WTC11 (cell line): ENCODE data around the gene SFI1. TPM values are rescaled to one million over a fixed set of nuclear protein-coding genes. Genes with fewer than 3 reads are reported as not detected.
A peak's percentile ranks its signal among the peaks of the same experiment; 100 is the strongest.

ENCODE experiments used
- ATAC-seq: fragments of 200-7000 bp; cut with Tn5 transposase; 2 replicates; pipeline ENCODE4 v1.10.0; 2021; ENCODE audit warnings: mild to moderate bottlenecking, moderate library complexity
- CTCF ChIA-PET: fragments of 300-600 bp; sonication (Branson Sonifier 250); formaldehyde crosslinking; loops from one replicate; lab custom pipeline; 2021; ENCODE audit warnings: antibody characterized with exemption; lab: Charles Lee
- POLR2A ChIA-PET: fragments of 350-600 bp; sonication (Branson Sonifier 250); formaldehyde crosslinking; loops from one replicate; lab custom pipeline; 2021; ENCODE audit warnings: antibody characterized with exemption; lab: Charles Lee
- DNase-seq: peaks from one replicate; pipeline ENCODE4 v3.0.0; 2021; ENCODE audit warnings: low spot score
- H3K27ac Mint-ChIP-seq: 2 replicates; pipeline ENCODE4 v1.8.0; 2021; ENCODE audit warnings: mixed read lengths
- H3K27me3 Mint-ChIP-seq: 2 replicates; pipeline ENCODE4 v1.8.0; 2021; ENCODE audit warnings: low read depth, mild to moderate bottlenecking, moderate library complexity, mixed read lengths
- H3K36me3 Mint-ChIP-seq: 2 replicates; pipeline ENCODE4 v1.8.0; 2021; ENCODE audit warnings: mixed read lengths
- H3K4me1 Mint-ChIP-seq: 2 replicates; pipeline ENCODE4 v1.8.0; 2022; ENCODE audit warnings: mixed read lengths
- H3K4me3 Mint-ChIP-seq: 2 replicates; pipeline ENCODE4 v1.8.0; 2021; ENCODE audit warnings: mild to moderate bottlenecking, moderate library complexity, mixed read lengths
- H3K9me3 Mint-ChIP-seq: 2 replicates; pipeline ENCODE4 v1.8.0; 2021; ENCODE audit warnings: mixed read lengths
- FOXJ3 ChIP-seq: sonication (generic); formaldehyde crosslinking; IDR thresholded peaks from 2 replicates; pipeline ENCODE4 v1.9.0; 2021; ENCODE audit warnings: missing genetic modification reagents, mild to moderate bottlenecking, borderline replicate concordance
- FOXP1 ChIP-seq: sonication (generic); formaldehyde crosslinking; IDR thresholded peaks from 2 replicates; pipeline ENCODE4 v1.8.0; 2022; ENCODE audit warnings: missing genetic modification reagents, mild to moderate bottlenecking, moderate library complexity, borderline replicate concordance
- MXD4 ChIP-seq: fragments of 250-450 bp; sonication (Bioruptor Pico); IDR thresholded peaks from 2 replicates; pipeline ENCODE4 v1.8.0; 2021; ENCODE audit warnings: mild to moderate bottlenecking, moderate library complexity, borderline replicate concordance
- PRRX2 ChIP-seq: fragments of 250-450 bp; sonication (Bioruptor Pico); IDR thresholded peaks from 2 replicates; pipeline ENCODE4 v1.8.0; 2021; ENCODE audit warnings: mild to moderate bottlenecking
- SMAD3 ChIP-seq: sonication (generic); formaldehyde crosslinking; IDR thresholded peaks from 2 replicates; pipeline ENCODE4 v1.8.0; 2022; ENCODE audit warnings: missing genetic modification reagents, mild to moderate bottlenecking, borderline replicate concordance
- SMAD4 ChIP-seq: sonication (generic); formaldehyde crosslinking; IDR thresholded peaks from 2 replicates; pipeline ENCODE4 v1.8.0; 2022; ENCODE audit warnings: mild to moderate bottlenecking, missing genetic modification reagents
- TP53 ChIP-seq: sonication (generic); formaldehyde crosslinking; IDR thresholded peaks from 2 replicates; pipeline ENCODE4 v1.8.1; 2023; ENCODE audit warnings: mild to moderate bottlenecking, missing genetic modification reagents
- ZNF232 ChIP-seq: sonication (generic); formaldehyde crosslinking; IDR thresholded peaks from 2 replicates; pipeline ENCODE4 v1.8.0; 2022; ENCODE audit warnings: mild to moderate bottlenecking, missing genetic modification reagents
- ZNF263 ChIP-seq: sonication (generic); formaldehyde crosslinking; IDR thresholded peaks from 2 replicates; pipeline ENCODE4 v1.8.1; 2022; ENCODE audit warnings: low read depth, mild to moderate bottlenecking, moderate library complexity, missing genetic modification reagents
- ZNF396 ChIP-seq: fragments of 250-450 bp; sonication (Bioruptor Pico); IDR thresholded peaks from 2 replicates; pipeline ENCODE4 v1.8.0; 2021; ENCODE audit warnings: mild to moderate bottlenecking, moderate library complexity, borderline replicate concordance
- total RNA-seq: library from RNA; stranded (reverse); gene quantifications from 3 replicates; pipeline ENCODE4 v1.2.3, GENCODE V29; 2021
- TF ChIP-seq, protein P1 (sequence below): sonication (generic); formaldehyde crosslinking; IDR thresholded peaks from 2 replicates; pipeline ENCODE4 v1.8.1; 2023; ENCODE audit warnings: mild to moderate bottlenecking, moderate library complexity, missing genetic modification reagents
- TF ChIP-seq, protein P2 (sequence below): sonication (generic); formaldehyde crosslinking; IDR thresholded peaks from 2 replicates; pipeline ENCODE4 v1.8.1; 2023; ENCODE audit warnings: mild to moderate bottlenecking, missing genetic modification reagents, moderate library complexity
- TF ChIP-seq, protein P3 (sequence below): fragments of 250-450 bp; sonication (Bioruptor Pico); IDR thresholded peaks from 2 replicates; pipeline ENCODE4 v1.9.0; 2021; ENCODE audit warnings: moderate library complexity, mild to moderate bottlenecking, inconsistent platforms, borderline replicate concordance
- TF ChIP-seq, protein P4 (sequence below): sonication (generic); formaldehyde crosslinking; conservative IDR thresholded peaks from 2 replicates; pipeline ENCODE4 v1.8.1; 2022; ENCODE audit warnings: mild to moderate bottlenecking, missing genetic modification reagents
- TF ChIP-seq, protein P5 (sequence below): sonication (generic); formaldehyde crosslinking; IDR thresholded peaks from 2 replicates; pipeline ENCODE4 v1.8.1; 2023; ENCODE audit warnings: mild to moderate bottlenecking, missing genetic modification reagents
- TF ChIP-seq, protein P6 (sequence below): sonication (generic); formaldehyde crosslinking; conservative IDR thresholded peaks from 2 replicates; pipeline ENCODE4 v1.8.1; 2023; ENCODE audit warnings: mild to moderate bottlenecking, low read depth, missing genetic modification reagents, moderate library complexity
- TF ChIP-seq, protein P7 (sequence below): fragments of 250-450 bp; sonication (Bioruptor Pico); IDR thresholded peaks from 2 replicates; pipeline ENCODE4 v1.8.0; 2021; ENCODE audit warnings: mild to moderate bottlenecking
- TF ChIP-seq, protein P8 (sequence below): fragments of 250-450 bp; sonication (Bioruptor Pico); IDR thresholded peaks from 2 replicates; pipeline ENCODE4 v1.9.0; 2021; ENCODE audit warnings: mild to moderate bottlenecking
- TF ChIP-seq, protein P9 (sequence below): sonication (generic); formaldehyde crosslinking; IDR thresholded peaks from 2 replicates; pipeline ENCODE4 v1.8.1; 2023; ENCODE audit warnings: mild to moderate bottlenecking, missing genetic modification reagents
- TF ChIP-seq, protein P10 (sequence below): sonication (generic); formaldehyde crosslinking; IDR thresholded peaks from 2 replicates; pipeline ENCODE4 v1.8.0; 2022; ENCODE audit warnings: mild to moderate bottlenecking, missing genetic modification reagents

SFI1 gene
- total RNA-seq, 1 experiment from 2014 or later: 43.6 TPM

DNA sequence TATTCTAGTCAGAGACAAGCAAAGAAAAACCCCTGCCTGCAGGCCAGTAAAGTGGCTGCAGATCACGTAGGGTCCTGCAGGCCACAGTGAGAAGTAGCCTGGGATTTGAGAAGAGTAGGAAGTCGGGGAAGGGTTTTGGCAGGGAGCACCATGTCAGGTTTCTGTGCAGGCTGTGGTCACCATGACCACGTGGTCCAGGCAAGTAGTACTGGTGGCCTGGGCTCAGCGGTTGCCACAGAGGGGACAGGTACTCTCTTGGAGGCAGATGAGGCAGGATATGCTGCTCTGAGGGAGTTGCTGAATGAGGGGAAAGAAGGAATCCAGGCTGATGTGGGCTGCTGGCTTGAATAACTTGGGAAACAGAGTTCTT, 119.1 kb downstream of the SFI1 start:
- Mint-ChIP-seq H3K9me3 (no peaks in the 10 kb centered on the region), H3K27ac (peak overlapping the region; percentile 90), H3K4me3 (no peak overlapping the region), H3K27me3 (no peaks in the 10 kb centered on the region), H3K4me1 (no peaks in the 10 kb centered on the region), H3K36me3 (peaks cover 23% of the 10 kb centered on the region)
- ChIA-PET CTCF (no interaction called here), POLR2A (no interaction called here)
- DNase-seq: no peak
- no peak for ATAC-seq
- TF ChIP-seq, protein P1, sequence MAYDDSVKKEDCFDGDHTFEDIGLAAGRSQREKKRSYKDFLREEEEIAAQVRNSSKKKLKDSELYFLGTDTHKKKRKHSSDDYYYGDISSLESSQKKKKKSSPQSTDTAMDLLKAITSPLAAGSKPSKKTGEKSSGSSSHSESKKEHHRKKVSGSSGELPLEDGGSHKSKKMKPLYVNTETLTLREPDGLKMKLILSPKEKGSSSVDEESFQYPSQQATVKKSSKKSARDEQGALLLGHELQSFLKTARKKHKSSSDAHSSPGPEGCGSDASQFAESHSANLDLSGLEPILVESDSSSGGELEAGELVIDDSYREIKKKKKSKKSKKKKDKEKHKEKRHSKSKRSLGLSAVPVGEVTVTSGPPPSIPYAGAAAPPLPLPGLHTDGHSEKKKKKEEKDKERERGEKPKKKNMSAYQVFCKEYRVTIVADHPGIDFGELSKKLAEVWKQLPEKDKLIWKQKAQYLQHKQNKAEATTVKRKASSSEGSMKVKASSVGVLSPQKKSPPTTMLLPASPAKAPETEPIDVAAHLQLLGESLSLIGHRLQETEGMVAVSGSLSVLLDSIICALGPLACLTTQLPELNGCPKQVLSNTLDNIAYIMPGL: no peak
- TF ChIP-seq, protein P2, sequence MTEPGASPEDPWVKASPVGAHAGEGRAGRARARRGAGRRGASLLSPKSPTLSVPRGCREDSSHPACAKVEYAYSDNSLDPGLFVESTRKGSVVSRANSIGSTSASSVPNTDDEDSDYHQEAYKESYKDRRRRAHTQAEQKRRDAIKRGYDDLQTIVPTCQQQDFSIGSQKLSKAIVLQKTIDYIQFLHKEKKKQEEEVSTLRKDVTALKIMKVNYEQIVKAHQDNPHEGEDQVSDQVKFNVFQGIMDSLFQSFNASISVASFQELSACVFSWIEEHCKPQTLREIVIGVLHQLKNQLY (CRISPR knock-in tag): no peak
- no peak for TF ChIP-seq ZNF396 (CRISPR knock-in tag)
- TF ChIP-seq, protein P3, sequence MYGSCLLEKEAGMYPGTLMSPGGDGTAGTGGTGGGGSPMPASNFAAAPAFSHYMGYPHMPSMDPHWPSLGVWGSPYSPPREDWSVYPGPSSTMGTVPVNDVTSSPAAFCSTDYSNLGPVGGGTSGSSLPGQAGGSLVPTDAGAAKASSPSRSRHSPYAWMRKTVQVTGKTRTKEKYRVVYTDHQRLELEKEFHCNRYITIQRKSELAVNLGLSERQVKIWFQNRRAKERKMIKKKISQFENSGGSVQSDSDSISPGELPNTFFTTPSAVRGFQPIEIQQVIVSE (CRISPR knock-in tag): no peak
- TF ChIP-seq FOXJ3 (CRISPR knock-in tag): no peak
- TF ChIP-seq PRRX2 (CRISPR knock-in tag): no peak
- TF ChIP-seq SMAD4 (CRISPR knock-in tag): no peak
- TF ChIP-seq SMAD3 (CRISPR knock-in tag): no peak
- no peak for TF ChIP-seq ZNF232 (CRISPR knock-in tag)
- TF ChIP-seq FOXP1 (CRISPR knock-in tag): no peak
- TF ChIP-seq MXD4 (CRISPR knock-in tag): no peak

DNA sequence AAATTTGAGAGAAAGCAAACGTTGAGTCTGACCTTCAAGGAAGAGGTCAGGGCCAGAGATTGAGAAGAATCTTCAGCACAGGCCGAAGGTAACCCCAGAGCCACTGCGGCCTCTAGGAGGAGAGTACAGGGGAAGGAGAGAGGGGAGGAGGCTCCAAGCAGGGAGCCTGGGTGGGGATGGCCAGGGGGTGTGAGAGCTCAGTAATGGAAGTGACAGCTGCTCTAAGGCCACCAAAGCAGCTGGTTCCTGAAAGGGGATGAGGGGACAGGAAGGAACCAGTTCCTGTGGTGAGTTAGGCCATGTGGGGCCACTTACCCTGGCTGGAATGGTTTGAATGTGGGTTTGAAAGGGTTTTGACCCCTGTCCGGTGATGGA, 119.6 kb downstream of the SFI1 start:
- ChIA-PET POLR2A (no interaction called here), CTCF (interaction anchor here (1.0 kb wide), 2 partner anchors 9 to 12 kb away, joined by 3 to 4 read pairs; no protein-coding TSS in a partner anchor)
- H3K27me3 Mint-ChIP-seq: no peaks in the 10 kb centered on the region
- H3K9me3 Mint-ChIP-seq: no peaks in the 10 kb centered on the region
- peaks cover 24% of the 10 kb centered on the region for H3K36me3 Mint-ChIP-seq
- peak overlapping the region; percentile 90; the same call in 1 of the 2 replicates for H3K27ac Mint-ChIP-seq
- no peak overlapping the region for H3K4me3 Mint-ChIP-seq
- H3K4me1 Mint-ChIP-seq: no peaks in the 10 kb centered on the region
- ATAC-seq: no peak
- no peak for DNase-seq
- TF ChIP-seq, protein P4, sequence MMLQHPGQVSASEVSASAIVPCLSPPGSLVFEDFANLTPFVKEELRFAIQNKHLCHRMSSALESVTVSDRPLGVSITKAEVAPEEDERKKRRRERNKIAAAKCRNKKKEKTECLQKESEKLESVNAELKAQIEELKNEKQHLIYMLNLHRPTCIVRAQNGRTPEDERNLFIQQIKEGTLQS (CRISPR knock-in tag): no peak
- TF ChIP-seq TP53 (no peak), ZNF263 (CRISPR knock-in tag) (no peak), ZNF396 (CRISPR knock-in tag) (no peak), FOXP1 (CRISPR knock-in tag) (no peak)
- TF ChIP-seq, protein P5, sequence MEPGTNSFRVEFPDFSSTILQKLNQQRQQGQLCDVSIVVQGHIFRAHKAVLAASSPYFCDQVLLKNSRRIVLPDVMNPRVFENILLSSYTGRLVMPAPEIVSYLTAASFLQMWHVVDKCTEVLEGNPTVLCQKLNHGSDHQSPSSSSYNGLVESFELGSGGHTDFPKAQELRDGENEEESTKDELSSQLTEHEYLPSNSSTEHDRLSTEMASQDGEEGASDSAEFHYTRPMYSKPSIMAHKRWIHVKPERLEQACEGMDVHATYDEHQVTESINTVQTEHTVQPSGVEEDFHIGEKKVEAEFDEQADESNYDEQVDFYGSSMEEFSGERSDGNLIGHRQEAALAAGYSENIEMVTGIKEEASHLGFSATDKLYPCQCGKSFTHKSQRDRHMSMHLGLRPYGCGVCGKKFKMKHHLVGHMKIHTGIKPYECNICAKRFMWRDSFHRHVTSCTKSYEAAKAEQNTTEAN (CRISPR knock-in tag): no peak
- TF ChIP-seq, protein P6, sequence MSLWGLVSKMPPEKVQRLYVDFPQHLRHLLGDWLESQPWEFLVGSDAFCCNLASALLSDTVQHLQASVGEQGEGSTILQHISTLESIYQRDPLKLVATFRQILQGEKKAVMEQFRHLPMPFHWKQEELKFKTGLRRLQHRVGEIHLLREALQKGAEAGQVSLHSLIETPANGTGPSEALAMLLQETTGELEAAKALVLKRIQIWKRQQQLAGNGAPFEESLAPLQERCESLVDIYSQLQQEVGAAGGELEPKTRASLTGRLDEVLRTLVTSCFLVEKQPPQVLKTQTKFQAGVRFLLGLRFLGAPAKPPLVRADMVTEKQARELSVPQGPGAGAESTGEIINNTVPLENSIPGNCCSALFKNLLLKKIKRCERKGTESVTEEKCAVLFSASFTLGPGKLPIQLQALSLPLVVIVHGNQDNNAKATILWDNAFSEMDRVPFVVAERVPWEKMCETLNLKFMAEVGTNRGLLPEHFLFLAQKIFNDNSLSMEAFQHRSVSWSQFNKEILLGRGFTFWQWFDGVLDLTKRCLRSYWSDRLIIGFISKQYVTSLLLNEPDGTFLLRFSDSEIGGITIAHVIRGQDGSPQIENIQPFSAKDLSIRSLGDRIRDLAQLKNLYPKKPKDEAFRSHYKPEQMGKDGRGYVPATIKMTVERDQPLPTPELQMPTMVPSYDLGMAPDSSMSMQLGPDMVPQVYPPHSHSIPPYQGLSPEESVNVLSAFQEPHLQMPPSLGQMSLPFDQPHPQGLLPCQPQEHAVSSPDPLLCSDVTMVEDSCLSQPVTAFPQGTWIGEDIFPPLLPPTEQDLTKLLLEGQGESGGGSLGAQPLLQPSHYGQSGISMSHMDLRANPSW (CRISPR knock-in tag): no peak
- TF ChIP-seq, protein P7, sequence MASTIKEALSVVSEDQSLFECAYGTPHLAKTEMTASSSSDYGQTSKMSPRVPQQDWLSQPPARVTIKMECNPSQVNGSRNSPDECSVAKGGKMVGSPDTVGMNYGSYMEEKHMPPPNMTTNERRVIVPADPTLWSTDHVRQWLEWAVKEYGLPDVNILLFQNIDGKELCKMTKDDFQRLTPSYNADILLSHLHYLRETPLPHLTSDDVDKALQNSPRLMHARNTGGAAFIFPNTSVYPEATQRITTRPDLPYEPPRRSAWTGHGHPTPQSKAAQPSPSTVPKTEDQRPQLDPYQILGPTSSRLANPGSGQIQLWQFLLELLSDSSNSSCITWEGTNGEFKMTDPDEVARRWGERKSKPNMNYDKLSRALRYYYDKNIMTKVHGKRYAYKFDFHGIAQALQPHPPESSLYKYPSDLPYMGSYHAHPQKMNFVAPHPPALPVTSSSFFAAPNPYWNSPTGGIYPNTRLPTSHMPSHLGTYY (CRISPR knock-in tag): no peak
- TF ChIP-seq, protein P8, sequence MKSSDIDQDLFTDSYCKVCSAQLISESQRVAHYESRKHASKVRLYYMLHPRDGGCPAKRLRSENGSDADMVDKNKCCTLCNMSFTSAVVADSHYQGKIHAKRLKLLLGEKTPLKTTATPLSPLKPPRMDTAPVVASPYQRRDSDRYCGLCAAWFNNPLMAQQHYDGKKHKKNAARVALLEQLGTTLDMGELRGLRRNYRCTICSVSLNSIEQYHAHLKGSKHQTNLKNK (CRISPR knock-in tag): no peak
- TF ChIP-seq, protein P9, sequence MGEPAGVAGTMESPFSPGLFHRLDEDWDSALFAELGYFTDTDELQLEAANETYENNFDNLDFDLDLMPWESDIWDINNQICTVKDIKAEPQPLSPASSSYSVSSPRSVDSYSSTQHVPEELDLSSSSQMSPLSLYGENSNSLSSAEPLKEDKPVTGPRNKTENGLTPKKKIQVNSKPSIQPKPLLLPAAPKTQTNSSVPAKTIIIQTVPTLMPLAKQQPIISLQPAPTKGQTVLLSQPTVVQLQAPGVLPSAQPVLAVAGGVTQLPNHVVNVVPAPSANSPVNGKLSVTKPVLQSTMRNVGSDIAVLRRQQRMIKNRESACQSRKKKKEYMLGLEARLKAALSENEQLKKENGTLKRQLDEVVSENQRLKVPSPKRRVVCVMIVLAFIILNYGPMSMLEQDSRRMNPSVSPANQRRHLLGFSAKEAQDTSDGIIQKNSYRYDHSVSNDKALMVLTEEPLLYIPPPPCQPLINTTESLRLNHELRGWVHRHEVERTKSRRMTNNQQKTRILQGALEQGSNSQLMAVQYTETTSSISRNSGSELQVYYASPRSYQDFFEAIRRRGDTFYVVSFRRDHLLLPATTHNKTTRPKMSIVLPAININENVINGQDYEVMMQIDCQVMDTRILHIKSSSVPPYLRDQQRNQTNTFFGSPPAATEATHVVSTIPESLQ (CRISPR knock-in tag): no peak
- TF ChIP-seq, protein P10, sequence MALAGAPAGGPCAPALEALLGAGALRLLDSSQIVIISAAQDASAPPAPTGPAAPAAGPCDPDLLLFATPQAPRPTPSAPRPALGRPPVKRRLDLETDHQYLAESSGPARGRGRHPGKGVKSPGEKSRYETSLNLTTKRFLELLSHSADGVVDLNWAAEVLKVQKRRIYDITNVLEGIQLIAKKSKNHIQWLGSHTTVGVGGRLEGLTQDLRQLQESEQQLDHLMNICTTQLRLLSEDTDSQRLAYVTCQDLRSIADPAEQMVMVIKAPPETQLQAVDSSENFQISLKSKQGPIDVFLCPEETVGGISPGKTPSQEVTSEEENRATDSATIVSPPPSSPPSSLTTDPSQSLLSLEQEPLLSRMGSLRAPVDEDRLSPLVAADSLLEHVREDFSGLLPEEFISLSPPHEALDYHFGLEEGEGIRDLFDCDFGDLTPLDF (CRISPR knock-in tag): no peak
